Activated B cell treated with CpG ODN at 0.5 μM for 24 hours (primary cell): Measurements from ENCODE around the gene RCC1. TPM values are rescaled to one million over a fixed set of nuclear protein-coding genes. Genes with fewer than 3 reads are reported as not detected.
"Not testable (repeated sequence)": the region's sequence is repeated elsewhere in the genome, so short reads cannot be mapped to it uniquely, and the experiment has no call there.

Source experiments
- ATAC-seq: fragments of 200-7000 bp; cut with Tn5 transposase; one replicate; pipeline ENCODE4 v1.10.0; 2021; ENCODE audit warnings: low read depth, mild to moderate bottlenecking, moderate library complexity
- CTCF ChIA-PET: fragments of 350-600 bp; sonication (Branson Sonifier 250); formaldehyde crosslinking; loops from one replicate; lab custom pipeline; 2021; ENCODE audit warnings: antibody characterized with exemption; lab: Charles Lee
- POLR2A ChIA-PET: fragments of 350-600 bp; sonication (Branson Sonifier 250); formaldehyde crosslinking; loops from one replicate; lab custom pipeline; 2021; ENCODE audit warnings: antibody characterized with exemption; lab: Charles Lee
- DNase-seq: peaks from one replicate; pipeline ENCODE4 v3.0.0; 2022
- H3K27ac Mint-ChIP-seq: one replicate; pipeline ENCODE4 v1.8.0; 2020; ENCODE audit warnings: mixed read lengths
- H3K27me3 Mint-ChIP-seq: one replicate; pipeline ENCODE4 v1.8.0; 2021; ENCODE audit warnings: mixed read lengths
- H3K36me3 Mint-ChIP-seq: one replicate; pipeline ENCODE4 v1.8.0; 2021; ENCODE audit warnings: low read depth, mixed read lengths
- H3K4me1 Mint-ChIP-seq: one replicate; pipeline ENCODE4 v1.8.0; 2021; ENCODE audit warnings: mixed read lengths
- H3K4me3 Mint-ChIP-seq: one replicate; pipeline ENCODE4 v1.8.0; 2020; ENCODE audit warnings: mild to moderate bottlenecking, mixed read lengths
- H3K9me3 Mint-ChIP-seq: one replicate; pipeline ENCODE4 v1.8.0; 2020; ENCODE audit warnings: mixed read lengths
- intact Hi-C: fragments of 100-400 bp; cut with micrococcal nuclease; formaldehyde crosslinking; loops from one replicate; pipeline ENCODE4 v1.15.1; 2024
- total RNA-seq: library from RNA; stranded (reverse); gene quantifications from 2 replicates; pipeline ENCODE4 v1.2.3, GENCODE V29; 2022
- TF ChIP-seq, protein P1 (sequence below): fragments of 200-600 bp; IDR thresholded peaks from one replicate; pipeline ENCODE4 v1.8.0; 2022; ENCODE audit warnings: antibody characterized with exemption, mild to moderate bottlenecking

RCC1 gene
- total RNA-seq, 1 donor from 2014 or later, result 47.5 TPM

DNA sequence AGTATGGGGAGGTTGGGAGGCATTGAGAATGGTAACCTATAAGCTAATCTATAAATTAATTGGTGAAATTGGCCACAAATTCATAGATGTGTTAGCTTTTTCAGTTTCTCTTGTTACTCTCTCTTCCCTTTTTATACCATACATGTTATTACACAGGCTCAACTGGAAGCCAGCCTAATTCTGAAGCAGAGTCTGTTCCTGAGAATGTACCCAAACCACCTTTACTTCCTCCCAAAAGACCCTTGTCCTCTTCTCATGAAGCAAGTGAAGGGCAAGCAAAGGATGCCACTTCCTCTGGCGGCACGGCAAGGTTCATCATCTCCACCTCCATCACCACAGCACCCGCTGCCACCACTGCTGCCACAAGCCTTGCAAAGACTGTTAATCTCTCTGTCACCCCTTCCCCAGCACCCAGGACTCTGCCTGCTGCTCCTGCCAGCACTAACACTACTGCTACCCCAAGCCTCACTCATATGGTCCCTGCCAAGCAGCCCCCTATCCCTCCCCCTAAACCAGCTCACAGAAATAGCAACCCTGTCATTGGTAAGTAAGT, 39.5 kb upstream of the RCC1 start:
- Mint-ChIP-seq H3K4me1 (no peaks in the 10 kb centered on the region), H3K27me3 (no peaks in the 10 kb centered on the region), H3K4me3 (no peak overlapping the region), H3K36me3 (peaks cover 41% of the 10 kb centered on the region), H3K27ac (no peak overlapping the region), H3K9me3 (no peaks in the 10 kb centered on the region)
- TF ChIP-seq, protein P1, sequence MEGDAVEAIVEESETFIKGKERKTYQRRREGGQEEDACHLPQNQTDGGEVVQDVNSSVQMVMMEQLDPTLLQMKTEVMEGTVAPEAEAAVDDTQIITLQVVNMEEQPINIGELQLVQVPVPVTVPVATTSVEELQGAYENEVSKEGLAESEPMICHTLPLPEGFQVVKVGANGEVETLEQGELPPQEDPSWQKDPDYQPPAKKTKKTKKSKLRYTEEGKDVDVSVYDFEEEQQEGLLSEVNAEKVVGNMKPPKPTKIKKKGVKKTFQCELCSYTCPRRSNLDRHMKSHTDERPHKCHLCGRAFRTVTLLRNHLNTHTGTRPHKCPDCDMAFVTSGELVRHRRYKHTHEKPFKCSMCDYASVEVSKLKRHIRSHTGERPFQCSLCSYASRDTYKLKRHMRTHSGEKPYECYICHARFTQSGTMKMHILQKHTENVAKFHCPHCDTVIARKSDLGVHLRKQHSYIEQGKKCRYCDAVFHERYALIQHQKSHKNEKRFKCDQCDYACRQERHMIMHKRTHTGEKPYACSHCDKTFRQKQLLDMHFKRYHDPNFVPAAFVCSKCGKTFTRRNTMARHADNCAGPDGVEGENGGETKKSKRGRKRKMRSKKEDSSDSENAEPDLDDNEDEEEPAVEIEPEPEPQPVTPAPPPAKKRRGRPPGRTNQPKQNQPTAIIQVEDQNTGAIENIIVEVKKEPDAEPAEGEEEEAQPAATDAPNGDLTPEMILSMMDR, result no peak
- POLR2A ChIA-PET, result interaction anchor here (0.5 to 0.6 kb wide), 2 partner anchors 109 to 370 kb away, joined by 3 to 13 read pairs; no protein-coding TSS in a partner anchor
- intact Hi-C loops, result no loop called here
- no peak for DNase-seq
- CTCF ChIA-PET, result no interaction called here
- ATAC-seq, result no peak

DNA sequence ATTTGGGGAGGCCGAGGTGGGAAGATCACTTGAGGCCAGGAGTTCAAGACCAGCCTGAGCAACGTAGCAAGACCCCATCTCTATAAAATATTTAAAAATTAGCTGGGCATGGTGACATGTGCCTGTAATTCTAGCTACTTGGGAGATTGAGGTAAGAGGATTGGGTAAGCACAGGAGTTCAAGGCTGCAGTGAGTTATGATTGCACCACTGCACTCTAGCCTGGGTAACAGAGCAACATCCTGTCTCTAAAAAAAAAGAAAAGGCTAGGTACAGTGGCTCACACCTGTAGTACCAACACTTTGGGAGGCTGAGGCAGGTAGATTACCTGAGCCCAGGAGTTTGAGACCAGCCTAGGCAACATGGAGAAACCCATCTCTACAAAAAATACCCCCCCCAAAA, 35.7 kb upstream of the RCC1 start:
- CTCF ChIA-PET, result no interaction called here
- ATAC-seq (no peak), DNase-seq (no peak)
- Mint-ChIP-seq H3K4me3 (no peak overlapping the region), H3K27ac (no peak overlapping the region), H3K27me3 (no peaks in the 10 kb centered on the region), H3K9me3 (no peaks in the 10 kb centered on the region), H3K4me1 (no peaks in the 10 kb centered on the region), H3K36me3 (peaks cover 31% of the 10 kb centered on the region)
- POLR2A ChIA-PET, result no interaction called here
- intact Hi-C loops, result no loop called here
- TF ChIP-seq, protein P1, result no peak

DNA sequence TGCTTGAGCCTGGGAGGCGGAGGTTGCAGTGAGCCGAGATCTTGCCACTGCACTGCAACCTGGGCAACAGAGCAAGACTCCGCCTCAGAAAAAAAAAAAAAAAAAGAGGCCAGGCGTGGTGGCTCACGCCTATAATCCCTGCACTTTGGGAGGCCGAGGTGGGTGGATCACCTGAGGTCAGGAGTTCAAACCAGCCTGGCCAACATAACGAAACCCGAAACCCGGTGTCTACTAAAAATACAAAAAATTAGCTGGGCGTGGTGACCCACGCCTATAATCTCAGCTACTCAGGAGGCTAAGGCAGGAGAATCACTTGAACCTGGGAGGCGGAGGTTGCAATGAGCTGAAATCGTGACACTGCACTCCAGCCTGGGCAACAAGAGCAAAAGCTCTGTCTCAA, 26.3 kb upstream of the RCC1 start:
- intact Hi-C loops, DNase-seq, H3K9me3 Mint-ChIP-seq, H3K4me3 Mint-ChIP-seq, ATAC-seq, CTCF ChIA-PET, POLR2A ChIA-PET, H3K4me1 Mint-ChIP-seq, H3K27ac Mint-ChIP-seq, H3K27me3 Mint-ChIP-seq: not testable (repeated sequence)
- peaks cover 47% of the 10 kb centered on the region for H3K36me3 Mint-ChIP-seq

DNA sequence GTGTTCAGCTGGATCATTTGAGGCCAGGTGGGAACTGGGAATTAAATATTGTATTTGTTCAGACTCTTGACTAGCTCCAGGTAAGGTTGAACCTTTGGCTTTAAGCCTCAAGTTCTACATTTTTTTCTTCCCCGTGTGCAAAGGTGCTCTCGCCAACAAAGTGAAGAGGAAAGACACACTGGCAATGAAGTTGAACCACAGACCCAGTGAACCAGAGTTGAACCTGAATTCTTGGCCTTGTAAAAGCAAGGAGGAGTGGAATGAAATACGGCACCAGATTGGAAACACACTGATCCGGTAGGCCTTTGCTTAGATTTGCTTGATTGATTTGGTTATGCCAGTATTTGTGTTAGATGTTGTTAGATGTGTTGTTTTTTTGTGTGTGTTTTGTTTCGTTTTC, 25.5 kb upstream of the RCC1 start:
- ChIA-PET POLR2A (no interaction called here), CTCF (interaction anchor here (0.6 kb wide), 1 partner anchor 135 kb away, joined by 3 read pairs; no protein-coding TSS in a partner anchor)
- Mint-ChIP-seq H3K9me3 (no peaks in the 10 kb centered on the region), H3K27ac (no peak overlapping the region), H3K27me3 (no peaks in the 10 kb centered on the region), H3K4me1 (no peaks in the 10 kb centered on the region), H3K4me3 (no peak overlapping the region), H3K36me3 (peaks cover 49% of the 10 kb centered on the region)
- no peak for DNase-seq
- intact Hi-C loops, result no loop called here
- no peak for ATAC-seq
- TF ChIP-seq, protein P1, result no peak

DNA sequence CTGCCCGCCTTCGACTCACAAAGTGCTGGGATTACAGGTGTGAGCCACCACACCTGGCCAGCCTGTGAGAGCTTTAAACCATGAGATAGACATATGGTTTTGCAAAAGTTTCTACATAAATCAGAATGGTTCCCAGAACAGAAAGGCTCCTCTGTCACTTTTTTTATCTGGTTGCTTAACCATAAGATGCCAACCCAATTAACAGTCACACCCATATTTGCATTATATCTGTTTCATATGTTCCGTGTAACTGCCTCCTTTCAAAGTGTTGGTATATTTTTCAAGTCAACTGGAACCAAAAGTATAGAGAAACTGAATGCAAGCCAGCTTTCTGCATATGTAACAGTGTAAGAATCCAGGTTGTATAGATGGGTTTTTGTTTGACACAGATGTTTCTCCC, 23.7 kb upstream of the RCC1 start:
- intact Hi-C loops, result no loop called here
- no peak overlapping the region for H3K4me3 Mint-ChIP-seq
- DNase-seq (no peak), ATAC-seq (no peak)
- no peaks in the 10 kb centered on the region for H3K4me1 Mint-ChIP-seq
- H3K9me3 Mint-ChIP-seq, result no peaks in the 10 kb centered on the region
- H3K27ac Mint-ChIP-seq, result no peak overlapping the region
- H3K36me3 Mint-ChIP-seq, result peaks cover 51% of the 10 kb centered on the region
- ChIA-PET POLR2A (interaction anchor here (0.6 kb wide), 1 partner anchor 9 kb away, joined by 3 read pairs; no protein-coding TSS in a partner anchor), CTCF (no interaction called here)
- TF ChIP-seq, protein P1, result no peak
- no peaks in the 10 kb centered on the region for H3K27me3 Mint-ChIP-seq
